Frontal cortex (tissue), 4 donors: Measurements from ENCODE around the gene MYOF. TPM values are rescaled to one million over a fixed set of nuclear protein-coding genes. Genes with fewer than 3 reads are reported as not detected.
A peak's percentile ranks its signal among the peaks of the same experiment; 100 is the strongest.
"Not testable (repeated sequence)": the region's sequence is repeated elsewhere in the genome, so short reads cannot be mapped to it uniquely, and the experiment has no call there.

Source experiments
- DNase-seq, 2 donors: peaks; one replicate each; pipeline ENCODE4 v3.0.0; 2012; ENCODE audit warnings: low spot score in 2 of 2
- FAIRE-seq: peaks from 2 replicates; lab custom pipeline; 2012; peaks lifted over from hg19 to GRCh38; lab: Jason Lieb, UNC
- total RNA-seq: library from RNA; depleted of rRNA; stranded (reverse); fragments of >200 nt; gene quantifications from one replicate; pipeline ENCODE4 v1.2.3, GENCODE V29; 2014
- donor health status: control.
- donor health status: control.
- donor health status: control.

The MYOF gene
- total RNA-seq, 1 donor from 2014 or later: 2.9 TPM

GRCh38 chr10:93319096-93319495, 163.0 kb downstream of the MYOF start:
- FAIRE-seq (no peak), DNase-seq (no peak)

GRCh38 chr10:93315246-93315645, 166.9 kb downstream of the MYOF start:
- no peak for FAIRE-seq
- DNase-seq: no peak

- FAIRE-seq, DNase-seq: not testable (repeated sequence)
Observed at GRCh38 chr10:93314656-93315055, 167.5 kb downstream of the MYOF start.

- FAIRE-seq (no peak), DNase-seq (no peak)
Observed at GRCh38 chr10:93313798-93314197, 168.3 kb downstream of the MYOF start.

GRCh38 chr10:93309062-93309461, 173.1 kb downstream of the MYOF start:
- DNase-seq: no peak
- FAIRE-seq: no peak

GRCh38 chr10:93305122-93305521, 177.0 kb downstream of the MYOF start:
- no peak for FAIRE-seq

GRCh38 chr10:93300981-93301380, 181.2 kb downstream of the MYOF start:
- no peak for FAIRE-seq
- DNase-seq: no peak

More at GRCh38 chr10:93305122-93305521, 177.0 kb downstream of the MYOF start:
- DNase-seq: no peak

GRCh38 chr10:93300288-93300917, 181.7 kb downstream of the MYOF start:
- no peak for DNase-seq
- FAIRE-seq: no peak

GRCh38 chr10:93299606-93300287, 182.4 kb downstream of the MYOF start:
- DNase-seq (no peak), FAIRE-seq (no peak)

GRCh38 chr10:93299195-93299594, 182.9 kb downstream of the MYOF start:
- DNase-seq: no peak
- no peak for FAIRE-seq

- DNase-seq (no peak), FAIRE-seq (no peak)
Observed at GRCh38 chr10:93296151-93296550, 186.0 kb downstream of the MYOF start.

- DNase-seq (no peak), FAIRE-seq (no peak)
Observed at GRCh38 chr10:93293999-93294398, 188.1 kb downstream of the MYOF start.

GRCh38 chr10:93290661-93291354, 191.3 kb downstream of the MYOF start:
- no peak for FAIRE-seq

GRCh38 chr10:93288679-93289634, 193.2 kb downstream of the MYOF start:
- FAIRE-seq: no peak
- peak; percentile 29 to 76 for DNase-seq

More at GRCh38 chr10:93290661-93291354, 191.3 kb downstream of the MYOF start:
- no peak for DNase-seq

GRCh38 chr10:93287775-93288174, 194.4 kb downstream of the MYOF start:
- no peak for FAIRE-seq
- no peak for DNase-seq

- not testable (repeated sequence) for DNase-seq
Observed at GRCh38 chr10:93284246-93284645, 197.9 kb downstream of the MYOF start.

GRCh38 chr10:93281367-93281720, 200.8 kb downstream of the MYOF start:
- FAIRE-seq: no peak

More at GRCh38 chr10:93284246-93284645, 197.9 kb downstream of the MYOF start:
- FAIRE-seq: not testable (repeated sequence)

GRCh38 chr10:93280699-93281366, 201.3 kb downstream of the MYOF start:
- no peak for FAIRE-seq
- DNase-seq: no peak

More at GRCh38 chr10:93281367-93281720, 200.8 kb downstream of the MYOF start:
- no peak for DNase-seq

- no peak for DNase-seq
- FAIRE-seq: no peak
Observed at GRCh38 chr10:93280121-93280698, 201.9 kb downstream of the MYOF start.
